PFSK-1 (cell line): ENCODE data around the gene HMOX2.

ENCODE experiments used
- FOXP2 ChIP-seq: optimal IDR thresholded peaks from 2 replicates; pipeline ENCODE3; 2011; ENCODE audit warnings: borderline replicate concordance, control low read depth, inconsistent platforms; ENCODE audit not compliant: insufficient read depth; ENCODE audit errors: extremely low read length, extremely low read depth
- POLR2AphosphoS5 ChIP-seq: IDR thresholded peaks from 2 replicates; pipeline ENCODE4 v1.6.1; 2012; ENCODE audit warnings: low read depth, mild to moderate bottlenecking, control low read depth, low read length, moderate library complexity
- REST ChIP-seq, 2 experiments: IDR thresholded peaks; 2 replicates each; pipeline versions ENCODE4 v1.6.1 to v1.8.0; 2011 to 2012; ENCODE audit warnings: low read depth in 2 of 2, low read length in 2 of 2, control low read depth in 1 of 2, inconsistent platforms in 1 of 2, mild to moderate bottlenecking in 1 of 2, moderate library complexity in 1 of 2; ENCODE audit not compliant: insufficient read depth in 1 of 2

GRCh38 chr16:4454623-4455022 is 21.6 kb upstream of the HMOX2 start:
- TF ChIP-seq POLR2AphosphoS5 (no peak), REST (IDR thresholded peaks at IDR 0.05; ENCODE audit: insufficient read depth in 1 of 2, low read depth in 2 of 2, low read length in 2 of 2) (peak; percentile 79 to 90), FOXP2 (no peak)
